HG02981 (cell line): ENCODE measurements around the gene PCNX1.

Source experiments
- ATAC-seq: cut with Tn5 transposase; IDR thresholded peaks from one replicate; pipeline ENCODE4 v1.9.1; 2021; ENCODE audit warnings: mild to moderate bottlenecking, moderate library complexity; ENCODE audit not compliant: unreplicated experiment

Gene PCNX1

DNA sequence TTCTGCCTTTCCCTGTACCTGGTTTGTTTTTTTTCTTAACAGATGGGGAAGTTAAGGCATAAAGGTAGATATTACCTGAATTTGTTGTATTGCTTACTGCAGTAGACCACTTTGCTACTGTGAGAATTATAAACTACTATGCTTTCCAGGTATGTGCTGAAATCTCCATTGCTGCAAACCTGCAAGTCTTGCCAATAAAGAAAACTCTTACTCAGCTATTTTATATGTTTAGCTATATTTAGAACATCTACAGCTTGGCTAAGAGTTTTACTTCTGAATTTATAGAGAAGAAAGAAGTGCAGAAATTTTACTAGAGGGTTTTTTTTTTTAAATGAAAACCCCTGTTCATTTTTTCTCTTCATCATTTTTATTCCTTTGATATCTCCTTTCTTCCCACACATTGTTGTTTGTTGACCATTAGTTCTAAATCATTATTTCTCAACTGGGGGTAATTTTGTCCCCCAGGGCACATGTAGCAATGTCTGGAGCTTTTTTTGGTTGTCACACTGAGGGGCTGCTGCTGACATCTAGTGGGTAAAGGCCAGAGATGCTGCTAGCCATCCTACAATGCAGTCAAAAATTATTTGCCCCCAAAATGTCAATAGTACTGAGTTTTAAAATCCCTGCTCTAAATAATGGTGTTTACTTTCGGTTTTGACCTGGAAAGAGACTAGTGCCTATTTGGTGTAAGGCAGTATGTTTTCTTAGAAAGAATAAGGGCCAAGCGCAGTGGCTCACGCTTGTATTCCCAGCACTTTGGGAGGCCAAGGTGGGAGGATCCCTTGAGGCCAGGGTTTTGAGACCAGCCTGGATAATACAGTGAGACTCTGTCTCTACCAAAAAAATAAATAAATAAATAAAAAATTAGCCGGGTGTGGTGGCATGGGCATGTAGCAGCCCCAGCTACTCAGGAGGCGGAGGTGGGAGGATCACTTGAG lies 48.6 kb downstream of the PCNX1 start:
- ATAC-seq = no peak

- ATAC-seq = no peak
Observed at GRCh38 chr14:70956511-70956910, 49.3 kb downstream of the PCNX1 start.

DNA sequence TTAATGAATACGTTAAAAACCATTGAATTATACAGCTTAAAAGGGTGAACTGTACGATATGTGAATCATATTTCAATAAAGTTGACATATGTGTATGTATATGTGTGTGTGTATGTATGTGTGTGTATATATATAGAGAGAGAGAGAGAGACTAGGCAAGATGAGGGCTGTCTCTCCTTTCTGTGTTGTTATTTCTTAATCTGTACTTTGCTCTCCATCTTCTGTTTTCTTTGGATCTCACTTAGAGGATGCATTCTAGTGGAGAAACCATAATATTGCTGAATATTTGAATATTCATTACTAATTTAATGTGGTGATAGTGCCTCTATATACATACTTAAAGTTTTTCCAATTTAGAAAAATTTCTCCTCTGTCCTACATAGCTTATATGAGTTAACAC lies 50.5 kb downstream of the PCNX1 start:
- ATAC-seq = no peak

GRCh38 chr14:70962935-70963334 lies 55.7 kb downstream of the PCNX1 start:
- ATAC-seq = no peak

DNA sequence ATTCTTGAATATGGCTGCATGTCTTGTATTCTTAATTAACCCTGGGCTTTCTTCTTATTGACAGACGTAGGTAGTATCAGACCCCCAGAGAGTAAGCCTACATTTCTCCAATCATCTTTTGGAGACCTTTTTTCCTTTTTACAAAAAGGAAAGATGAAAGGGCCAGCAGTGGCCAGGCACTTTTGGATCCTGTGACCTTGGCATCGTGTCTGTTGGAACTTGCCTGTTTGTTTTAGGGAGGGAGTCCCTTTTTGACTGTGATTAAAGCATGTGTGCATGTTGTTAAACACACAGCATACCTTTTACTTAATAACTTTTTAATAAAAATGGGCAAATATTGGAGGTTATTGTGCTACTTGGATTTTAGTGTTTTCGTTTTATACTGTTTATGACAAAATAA lies 57.2 kb downstream of the PCNX1 start:
- no peak for ATAC-seq

- no peak for ATAC-seq
Observed at GRCh38 chr14:70971560-70971959, 64.3 kb downstream of the PCNX1 start.

DNA sequence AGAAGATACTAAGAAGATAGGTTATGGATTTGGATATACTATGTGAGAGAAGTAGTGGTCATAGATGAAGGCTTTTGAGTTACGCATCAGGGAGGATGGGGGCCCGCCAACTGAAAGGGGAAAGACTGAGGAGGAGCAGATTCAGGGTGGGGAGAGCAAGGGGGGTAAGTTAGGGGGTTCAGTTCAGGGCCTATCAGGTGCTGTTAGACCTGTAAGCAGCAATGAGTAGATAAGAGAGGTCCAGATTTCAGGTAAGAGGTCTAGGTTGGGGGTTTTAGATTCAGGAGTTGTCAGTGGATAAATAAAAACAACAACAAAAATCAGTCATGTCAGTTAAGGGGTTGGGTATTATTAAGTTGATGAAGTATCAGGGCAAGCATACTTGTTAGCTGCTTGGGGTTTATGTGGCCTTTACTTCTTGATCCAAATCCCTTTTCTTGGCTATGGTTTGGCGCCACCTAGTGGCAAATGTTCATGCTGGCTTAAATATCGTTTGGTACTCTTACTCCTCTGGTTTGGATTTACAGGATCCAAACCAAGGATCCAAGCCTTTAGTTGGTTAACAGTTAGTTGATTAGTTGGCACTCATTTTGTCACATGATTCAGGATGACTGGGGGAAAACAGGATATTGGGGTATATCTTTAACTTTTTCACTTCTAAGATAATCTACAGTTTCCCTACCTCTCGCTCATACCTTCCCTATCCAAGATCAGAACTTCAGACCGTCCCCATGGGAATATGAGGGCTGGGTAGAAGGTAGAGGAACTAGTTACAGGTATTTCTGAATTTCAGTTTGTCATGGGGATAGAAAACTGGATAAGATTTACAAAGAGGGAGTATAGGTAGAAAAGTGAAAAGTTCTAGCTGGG lies 65.1 kb downstream of the PCNX1 start:
- ATAC-seq = no peak

- ATAC-seq = no peak
Observed at GRCh38 chr14:70976591-70976990, 69.3 kb downstream of the PCNX1 start.

DNA sequence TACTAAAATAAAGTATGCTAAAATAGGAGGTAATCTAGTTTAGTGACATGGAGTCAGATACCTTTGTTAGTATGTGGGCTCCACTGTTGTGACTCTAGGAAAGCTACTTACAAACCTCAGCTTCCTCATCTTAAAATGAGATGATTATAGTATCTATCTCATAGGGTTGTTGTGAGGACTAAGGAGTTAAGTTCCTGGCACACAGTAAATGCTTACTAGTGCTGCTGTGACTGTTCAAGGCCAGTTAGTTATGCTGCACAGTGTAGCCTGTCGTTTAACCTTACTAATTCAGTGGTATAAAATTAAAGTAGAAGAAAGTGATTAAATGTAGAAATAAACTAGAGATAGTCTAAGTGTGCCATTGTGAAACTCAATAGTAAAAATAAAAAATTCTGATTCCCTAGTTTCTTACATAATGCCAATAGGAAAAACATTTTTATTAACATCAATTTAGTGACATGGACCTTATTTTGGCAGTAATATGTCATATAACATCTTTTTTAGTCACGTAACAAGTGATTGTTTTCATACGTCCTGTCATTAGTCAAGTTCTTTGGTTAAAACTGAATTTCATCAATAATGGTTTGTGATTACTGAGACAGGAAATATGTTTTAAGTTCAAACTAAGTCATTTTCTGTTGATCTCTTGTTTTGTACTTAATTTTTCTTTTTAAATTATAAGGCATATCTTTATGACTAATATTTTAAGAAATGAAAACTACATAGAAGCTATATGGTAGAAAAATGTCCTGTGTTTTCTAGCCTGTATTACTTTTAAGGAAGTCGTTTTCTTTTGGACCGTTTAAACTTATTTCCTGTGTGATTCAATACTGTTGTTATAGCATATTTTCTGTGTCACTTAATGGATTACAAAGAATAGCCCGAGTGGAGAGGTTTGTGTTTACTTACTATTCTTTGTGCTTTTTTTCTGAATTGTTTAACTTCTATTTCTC lies 74.0 kb downstream of the PCNX1 start:
- ATAC-seq = no peak

GRCh38 chr14:70982200-70982599 lies 74.9 kb downstream of the PCNX1 start:
- no peak for ATAC-seq

DNA sequence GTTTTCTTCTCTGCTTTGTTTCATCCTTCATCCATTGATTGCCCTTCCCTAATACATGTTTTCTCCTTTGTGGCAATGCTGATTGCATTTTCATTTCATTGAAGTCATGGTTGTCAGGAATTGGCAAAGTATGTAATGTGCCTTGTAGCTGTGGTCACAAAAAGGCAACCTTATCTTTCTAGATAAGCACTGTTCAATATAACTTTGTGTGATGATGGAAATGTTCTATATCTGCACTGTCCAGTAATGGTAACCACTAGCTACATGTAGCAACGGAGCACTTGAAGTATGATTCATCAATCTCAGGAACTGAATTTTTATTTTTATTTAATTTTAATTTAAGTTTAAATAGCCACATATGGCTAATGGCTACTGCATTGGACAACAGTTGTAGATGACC lies 79.8 kb downstream of the PCNX1 start:
- no peak for ATAC-seq

DNA sequence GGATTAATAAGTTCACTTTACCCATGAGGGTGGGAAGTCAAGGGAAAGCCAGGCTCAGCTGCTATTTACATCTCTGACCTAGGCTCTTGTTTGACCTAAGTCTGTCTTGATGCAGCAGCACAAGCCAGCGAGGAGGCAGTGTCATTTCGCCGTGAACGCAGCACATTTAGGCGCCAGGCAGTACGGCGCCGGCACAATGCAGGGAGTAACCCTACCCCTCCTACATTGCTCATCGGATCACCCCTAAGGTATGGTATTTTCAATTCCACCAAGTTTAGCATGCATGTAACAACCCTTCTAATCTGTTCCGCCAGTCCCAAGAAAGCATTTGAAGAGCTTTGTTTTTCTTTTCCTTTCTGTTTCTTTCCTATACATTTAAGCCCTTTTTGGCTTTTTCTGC lies 81.2 kb downstream of the PCNX1 start:
- no peak for ATAC-seq

- ATAC-seq = no peak
Observed at GRCh38 chr14:70993931-70994330, 86.7 kb downstream of the PCNX1 start.

DNA sequence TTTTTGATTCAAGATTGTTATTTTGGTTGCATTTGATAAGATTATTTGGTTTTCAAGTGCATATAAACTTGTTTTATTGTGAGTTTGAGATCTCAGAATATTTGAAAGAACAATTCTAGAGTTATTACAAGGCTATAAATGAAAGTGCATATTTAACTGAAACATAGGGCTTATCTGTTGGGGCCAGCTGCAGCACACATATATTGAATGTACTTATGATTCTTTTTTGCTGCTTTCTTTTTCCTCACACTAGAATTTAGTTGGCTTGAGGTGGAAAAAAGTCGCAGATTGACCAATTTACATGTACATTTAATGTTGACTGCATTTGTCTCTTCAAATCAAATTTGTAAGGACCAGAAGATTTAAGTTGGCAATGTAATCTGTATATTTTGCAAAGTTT lies 88.0 kb downstream of the PCNX1 start:
- ATAC-seq = no peak

DNA sequence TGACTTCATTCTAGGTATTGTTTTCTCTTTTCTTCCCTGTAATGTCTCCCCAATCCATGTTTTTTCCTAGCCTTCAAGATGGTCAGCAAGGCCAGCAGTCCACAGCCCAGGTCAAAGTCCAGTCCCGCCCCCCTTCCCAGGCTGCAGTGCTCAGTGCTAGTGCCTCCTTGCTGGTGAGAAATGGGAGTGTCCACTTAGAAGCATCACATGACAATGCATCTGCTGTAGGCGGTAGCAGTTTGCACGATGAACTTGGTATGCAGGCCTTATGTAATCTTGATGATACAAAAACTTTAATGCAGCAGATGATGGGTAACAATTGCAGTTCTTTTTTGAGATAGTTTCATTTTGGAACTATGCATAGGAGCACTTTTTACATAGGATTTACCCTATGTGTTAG lies 88.4 kb downstream of the PCNX1 start:
- no peak for ATAC-seq

GRCh38 chr14:70999117-70999516 lies 91.9 kb downstream of the PCNX1 start:
- no peak for ATAC-seq

DNA sequence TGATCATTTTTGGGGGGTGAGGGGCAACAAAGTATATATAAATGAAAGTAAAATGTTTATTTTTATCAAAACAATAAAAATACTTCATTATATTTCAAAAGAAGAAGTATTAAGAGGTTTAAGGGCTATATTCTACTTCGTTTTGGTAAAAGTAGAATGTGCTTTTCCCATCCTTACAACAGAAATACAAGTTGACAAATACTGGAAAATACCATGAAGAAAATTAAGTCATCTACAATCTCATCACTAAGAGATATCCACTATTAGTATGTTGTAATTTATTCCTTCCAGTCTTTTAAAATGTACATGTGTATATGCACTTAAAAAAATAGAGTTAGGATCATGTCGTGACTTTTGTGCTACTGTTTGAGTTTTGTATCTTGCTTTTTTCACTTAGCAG lies 92.8 kb downstream of the PCNX1 start:
- ATAC-seq = no peak

GRCh38 chr14:71001742-71002141 lies 94.5 kb downstream of the PCNX1 start:
- ATAC-seq = no peak

GRCh38 chr14:71003156-71003555 lies 95.9 kb downstream of the PCNX1 start:
- ATAC-seq = no peak

- no peak for ATAC-seq
Observed at GRCh38 chr14:71004481-71004880, 97.2 kb downstream of the PCNX1 start.

GRCh38 chr14:71005076-71005475 lies 97.8 kb downstream of the PCNX1 start:
- no peak for ATAC-seq
